Parathyroid adenoma (tissue), 2 donors: Measurements from ENCODE around the gene CHCHD3.

Experiments
- H2AFZ ChIP-seq: fragments of 300-600 bp; sonication (generic); one replicate; pipeline ENCODE4 v1.7.0; 2017; ENCODE audit warnings: antibody characterized with exemption, mild to moderate bottlenecking
- H3K27ac ChIP-seq: fragments of 300-600 bp; sonication (generic); one replicate; pipeline ENCODE4 v1.7.0; 2017
- H3K27me3 ChIP-seq: fragments of 300-600 bp; sonication (generic); one replicate; pipeline ENCODE4 v1.7.0; 2017; ENCODE audit warnings: low read length; ENCODE audit not compliant: control insufficient read depth, insufficient read depth
- H3K36me3 ChIP-seq: fragments of 300-600 bp; sonication (generic); one replicate; pipeline ENCODE4 v1.7.0; 2017; ENCODE audit warnings: low read length; ENCODE audit not compliant: control insufficient read depth, insufficient read depth
- H3K4me1 ChIP-seq: fragments of 300-600 bp; sonication (generic); one replicate; pipeline ENCODE4 v1.7.0; 2017; ENCODE audit warnings: control low read depth
- H3K4me2 ChIP-seq: fragments of 300-600 bp; sonication (generic); one replicate; pipeline ENCODE4 v1.7.0; 2017; ENCODE audit warnings: low read length
- H3K4me3 ChIP-seq: fragments of 300-600 bp; sonication (generic); one replicate; pipeline ENCODE4 v1.7.0; 2017; ENCODE audit warnings: low read depth, low read length
- H3K79me2 ChIP-seq: fragments of 300-600 bp; sonication (generic); one replicate; pipeline ENCODE4 v1.7.0; 2017; ENCODE audit warnings: control low read depth
- H3K9ac ChIP-seq: fragments of 300-600 bp; sonication (generic); one replicate; pipeline ENCODE4 v1.7.0; 2017; ENCODE audit warnings: mild to moderate bottlenecking
- H3K9me3 ChIP-seq: fragments of 300-600 bp; sonication (generic); one replicate; pipeline ENCODE4 v1.7.0; 2017; ENCODE audit warnings: low read length; ENCODE audit not compliant: control insufficient read depth
- TF ChIP-seq, protein P1 (sequence below): fragments of 300-600 bp; sonication (generic); IDR thresholded peaks from one replicate; pipeline ENCODE4 v1.7.0; 2017; ENCODE audit warnings: antibody characterized with exemption, mild to moderate bottlenecking
- donor health status: primary hyperparathyroidism.

The CHCHD3 gene

DNA sequence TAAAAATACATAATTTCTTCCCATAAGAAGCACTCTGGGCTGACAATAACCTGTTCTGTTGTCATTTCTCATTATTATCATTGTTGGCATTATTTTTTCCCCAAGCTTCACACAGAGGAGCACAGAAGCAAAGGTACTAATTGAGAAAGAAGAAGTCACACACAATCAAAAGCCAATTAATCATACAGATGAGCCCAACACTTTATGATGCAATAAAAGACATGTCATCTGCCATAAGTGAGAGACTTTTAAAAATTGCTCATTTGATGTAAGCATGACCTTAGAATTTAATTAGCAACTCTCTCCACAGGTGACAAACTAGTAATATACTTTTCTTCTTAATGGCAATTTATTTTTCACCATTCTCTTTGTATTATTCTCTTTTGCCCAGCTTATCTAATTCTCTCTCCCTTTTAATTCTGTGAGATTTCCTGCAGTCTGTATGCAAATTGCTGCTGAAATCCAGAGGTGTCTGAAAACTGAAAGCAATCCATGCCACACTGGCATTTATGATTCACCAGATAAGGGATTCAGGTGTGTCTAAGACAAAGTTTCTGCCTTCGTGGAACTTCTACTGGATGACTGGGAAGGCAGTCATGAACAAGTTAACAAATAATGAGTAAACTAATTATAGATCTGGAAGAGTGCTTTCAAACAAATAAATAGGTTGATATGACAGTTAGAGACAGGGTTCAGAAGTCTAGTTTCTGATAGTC lies 203.5 kb downstream of the CHCHD3 start:
- Histone ChIP-seq H3K79me2 (peaks cover 7% of the 10 kb centered on the region), H3K4me2 (no peak overlapping the region), H3K27me3 (no peaks in the 10 kb centered on the region), H3K36me3 (no peaks in the 10 kb centered on the region), H3K4me3 (no peak overlapping the region), H3K27ac (no peak overlapping the region), H3K9ac (no peak overlapping the region), H2AFZ (no peak overlapping the region), H3K4me1 (peaks cover 11% of the 10 kb centered on the region), H3K9me3 (no peaks in the 10 kb centered on the region)
- TF ChIP-seq, protein P1, sequence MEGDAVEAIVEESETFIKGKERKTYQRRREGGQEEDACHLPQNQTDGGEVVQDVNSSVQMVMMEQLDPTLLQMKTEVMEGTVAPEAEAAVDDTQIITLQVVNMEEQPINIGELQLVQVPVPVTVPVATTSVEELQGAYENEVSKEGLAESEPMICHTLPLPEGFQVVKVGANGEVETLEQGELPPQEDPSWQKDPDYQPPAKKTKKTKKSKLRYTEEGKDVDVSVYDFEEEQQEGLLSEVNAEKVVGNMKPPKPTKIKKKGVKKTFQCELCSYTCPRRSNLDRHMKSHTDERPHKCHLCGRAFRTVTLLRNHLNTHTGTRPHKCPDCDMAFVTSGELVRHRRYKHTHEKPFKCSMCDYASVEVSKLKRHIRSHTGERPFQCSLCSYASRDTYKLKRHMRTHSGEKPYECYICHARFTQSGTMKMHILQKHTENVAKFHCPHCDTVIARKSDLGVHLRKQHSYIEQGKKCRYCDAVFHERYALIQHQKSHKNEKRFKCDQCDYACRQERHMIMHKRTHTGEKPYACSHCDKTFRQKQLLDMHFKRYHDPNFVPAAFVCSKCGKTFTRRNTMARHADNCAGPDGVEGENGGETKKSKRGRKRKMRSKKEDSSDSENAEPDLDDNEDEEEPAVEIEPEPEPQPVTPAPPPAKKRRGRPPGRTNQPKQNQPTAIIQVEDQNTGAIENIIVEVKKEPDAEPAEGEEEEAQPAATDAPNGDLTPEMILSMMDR, result no peak

- peaks cover 11% of the 10 kb centered on the region for H3K4me1 ChIP-seq
- H3K9me3 ChIP-seq, result no peaks in the 10 kb centered on the region
- no peak overlapping the region for H3K4me3 ChIP-seq
- H3K79me2 ChIP-seq, result peaks cover 7% of the 10 kb centered on the region
- TF ChIP-seq, protein P1, result no peak
- H2AFZ ChIP-seq, result no peak overlapping the region
- H3K36me3 ChIP-seq, result no peaks in the 10 kb centered on the region
- no peak overlapping the region for H3K4me2 ChIP-seq
- H3K27ac ChIP-seq, result no peak overlapping the region
- no peaks in the 10 kb centered on the region for H3K27me3 ChIP-seq
- no peak overlapping the region for H3K9ac ChIP-seq
These were observed 204.3 kb downstream of the CHCHD3 start for GRCh38 chr7:132877573-132877972.

GRCh38 chr7:132876576-132876975 lies 205.3 kb downstream of the CHCHD3 start:
- Histone ChIP-seq H2AFZ (no peak overlapping the region), H3K4me3 (no peak overlapping the region), H3K9me3 (no peaks in the 10 kb centered on the region), H3K27me3 (no peaks in the 10 kb centered on the region), H3K4me1 (peaks cover 11% of the 10 kb centered on the region), H3K79me2 (peaks cover 7% of the 10 kb centered on the region), H3K4me2 (no peak overlapping the region), H3K36me3 (no peaks in the 10 kb centered on the region), H3K9ac (no peak overlapping the region), H3K27ac (no peak overlapping the region)
- TF ChIP-seq, protein P1, result no peak

DNA sequence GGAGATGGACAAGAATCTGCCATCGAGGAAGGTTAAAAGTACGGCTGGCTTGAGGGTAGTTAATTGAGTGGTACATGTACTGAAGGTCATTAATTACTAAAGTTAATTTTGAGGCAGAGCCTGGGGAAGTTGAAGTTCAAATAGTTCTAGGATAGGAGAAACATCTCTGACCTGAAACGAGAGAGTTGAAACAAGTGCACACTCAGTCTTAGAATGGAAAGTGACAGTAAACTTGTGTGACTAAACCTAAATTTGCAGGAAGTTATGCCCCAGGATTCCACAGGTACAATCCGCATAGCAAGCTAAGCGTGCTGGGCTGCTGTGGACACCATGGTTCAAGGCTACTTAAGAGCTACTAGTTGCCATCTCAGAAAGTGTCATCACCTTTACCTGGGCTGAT lies 209.9 kb downstream of the CHCHD3 start:
- Histone ChIP-seq H3K36me3 (no peaks in the 10 kb centered on the region), H3K4me2 (no peak overlapping the region), H2AFZ (no peak overlapping the region), H3K9me3 (no peaks in the 10 kb centered on the region), H3K79me2 (peaks cover 4% of the 10 kb centered on the region), H3K27ac (no peak overlapping the region), H3K4me3 (no peak overlapping the region), H3K4me1 (no peaks in the 10 kb centered on the region), H3K9ac (no peak overlapping the region), H3K27me3 (no peaks in the 10 kb centered on the region)
- TF ChIP-seq, protein P1, result no peak

GRCh38 chr7:132871419-132871818 lies 210.5 kb downstream of the CHCHD3 start:
- Histone ChIP-seq H3K9me3 (no peaks in the 10 kb centered on the region), H3K4me3 (no peak overlapping the region), H3K4me1 (no peaks in the 10 kb centered on the region), H3K27me3 (no peaks in the 10 kb centered on the region), H3K79me2 (peaks cover 4% of the 10 kb centered on the region), H3K4me2 (no peak overlapping the region), H3K27ac (no peak overlapping the region), H2AFZ (no peak overlapping the region), H3K36me3 (no peaks in the 10 kb centered on the region), H3K9ac (no peak overlapping the region)
- TF ChIP-seq, protein P1, result no peak
